SK-N-SH (cell line): ENCODE measurements around the gene HSD17B1. TPM values are rescaled to one million over a fixed set of nuclear protein-coding genes. Genes with fewer than 3 reads are reported as not detected.

Experiments
- CTCF ChIA-PET: fragments of 300-600, 350-600 bp; formaldehyde crosslinking; extraction: SDS; loops from one replicate; lab custom pipeline; 2021; lab: Yijun Ruan, JAX
- POLR2A ChIA-PET: fragments of 350-600 bp; sonication (Branson Sonifier 250); formaldehyde crosslinking; extraction: SDS; loops from one replicate; lab custom pipeline; 2020; ENCODE audit warnings: antibody characterized with exemption, inconsistent platforms; lab: Yijun Ruan, JAX
- DNase-seq: peaks from one replicate; pipeline ENCODE4 v3.0.0; 2012
- H2AFZ ChIP-seq: fragments of 200-600 bp; sonication (generic); 2 replicates; pipeline ENCODE4 v1.8.1; 2016; ENCODE audit warnings: antibody characterized with exemption, mild to moderate bottlenecking, low read depth
- H3F3A ChIP-seq: fragments of 200-600 bp; sonication (generic); replicated peaks from 2 replicates; pipeline ENCODE3; 2016; ENCODE audit warnings: antibody characterized with exemption, mild to moderate bottlenecking; ENCODE audit not compliant: insufficient read depth
- H3K27ac ChIP-seq, 2 experiments: fragments of 200-500 bp in 1 of 2; fragments of 200-600 bp in 1 of 2; sonication (Bioruptor generic) in 1 of 2; sonication (generic), shearing (Covaris generic) in 1 of 2; 2 replicates each; pipeline versions ENCODE4 v1.5.1 to v1.6.1; 2014 to 2016; ENCODE audit warnings: low read depth in 2 of 2, inconsistent platforms in 1 of 2, low read length in 1 of 2, mild to moderate bottlenecking in 1 of 2, mixed read lengths in 1 of 2
- H3K27me3 ChIP-seq: fragments of 200-600 bp; sonication (generic), shearing (Covaris generic); 2 replicates; pipeline ENCODE4 v1.6.1; 2016; ENCODE audit warnings: mixed run types; ENCODE audit not compliant: insufficient read depth
- H3K36me3 ChIP-seq, 2 experiments: fragments of 200-500 bp in 1 of 2; fragments of 200-600 bp in 1 of 2; sonication (Bioruptor generic) in 1 of 2; sonication (generic) in 1 of 2; replicated peaks in 1 of 2; 2 replicates each; pipeline versions ENCODE3 to v1.5.1; 2014 to 2016; ENCODE audit warnings: low read length in 1 of 2, mild to moderate bottlenecking in 1 of 2; ENCODE audit not compliant: insufficient read depth in 2 of 2, control insufficient read depth in 1 of 2
- H3K4me1 ChIP-seq, 2 experiments: fragments of 200-500 bp in 1 of 2; fragments of 200-600 bp in 1 of 2; sonication (Bioruptor generic) in 1 of 2; sonication (generic), shearing (Covaris generic) in 1 of 2; 2 replicates each; pipeline versions ENCODE4 v1.5.1 to v1.6.1; 2014 to 2016; ENCODE audit warnings: low read depth in 1 of 2, low read length in 1 of 2, mixed run types in 1 of 2; ENCODE audit not compliant: insufficient read depth in 2 of 2, control insufficient read depth in 1 of 2
- H3K4me2 ChIP-seq: fragments of 200-600 bp; sonication (generic), shearing (Covaris generic); 2 replicates; pipeline ENCODE4 v1.6.1; 2017; ENCODE audit warnings: mixed run types
- H3K4me3 ChIP-seq, 2 experiments: fragments of 200-500 bp in 1 of 2; fragments of 200-600 bp in 1 of 2; sonication (Bioruptor generic) in 1 of 2; sonication (generic), shearing (Covaris generic) in 1 of 2; 2 replicates each; pipeline versions ENCODE4 v1.5.1 to v1.8.1; 2014 to 2016; ENCODE audit warnings: low read depth in 2 of 2, inconsistent platforms in 1 of 2, low read length in 1 of 2, mild to moderate bottlenecking in 1 of 2, mixed read lengths in 1 of 2, moderate library complexity in 1 of 2
- H3K79me2 ChIP-seq: fragments of 200-600 bp; sonication (generic); 2 replicates; pipeline ENCODE4 v1.8.1; 2017; ENCODE audit warnings: mild to moderate bottlenecking; ENCODE audit not compliant: insufficient read depth
- H3K9ac ChIP-seq: fragments of 200-600 bp; sonication (generic); 2 replicates; pipeline ENCODE4 v1.6.1; 2017; ENCODE audit warnings: mixed run types
- H3K9me2 ChIP-seq: fragments of 200-600 bp; sonication (generic); 2 replicates; pipeline ENCODE4 v1.6.1; 2017; ENCODE audit warnings: mixed run types
- H3K9me3 ChIP-seq: fragments of 200-600 bp; sonication (generic); 2 replicates; pipeline ENCODE4 v1.6.1; 2017; ENCODE audit warnings: mixed run types, mild to moderate bottlenecking, moderate library complexity
- H4K20me1 ChIP-seq: fragments of 200-600 bp; sonication (generic); 2 replicates; pipeline ENCODE4 v1.6.1; 2017; ENCODE audit warnings: mild to moderate bottlenecking, mixed run types; ENCODE audit not compliant: insufficient read depth
- CHD2 ChIP-seq: fragments of 150-350 bp; IDR thresholded peaks from 2 replicates; pipeline ENCODE4 v1.6.1; 2018; ENCODE audit warnings: low read length; ENCODE audit not compliant: partially characterized antibody
- CTCF ChIP-seq: fragments of 200-600 bp; sonication (generic); IDR thresholded peaks from 2 replicates; pipeline ENCODE4 v1.6.1; 2017; ENCODE audit warnings: antibody characterized with exemption, mild to moderate bottlenecking, moderate library complexity
- ELF1 ChIP-seq: IDR thresholded peaks from 2 replicates; pipeline ENCODE4 v1.4.0; 2012
- EP300 ChIP-seq, 2 experiments: IDR thresholded peaks; 2 replicates each; pipeline versions ENCODE4 v1.4.0 to v1.6.1; 2012; ENCODE audit warnings: borderline replicate concordance in 1 of 2, low read depth in 1 of 2, low read length in 1 of 2
- EZH2phosphoT487 ChIP-seq: fragments of 200-600 bp; sonication (generic); IDR thresholded peaks from 2 replicates; pipeline ENCODE4 v1.6.1; 2017; ENCODE audit warnings: low read depth, mixed run types, mild to moderate bottlenecking, antibody characterized with exemption, moderate library complexity, borderline replicate concordance
- FOXM1 ChIP-seq: IDR thresholded peaks from 2 replicates; pipeline ENCODE4 v1.4.0; 2012; ENCODE audit warnings: low read depth, mild to moderate bottlenecking
- IRF3 ChIP-seq: fragments of 150-350 bp; IDR thresholded peaks from 2 replicates; pipeline ENCODE4 v1.6.1; 2016; ENCODE audit warnings: mild to moderate bottlenecking, low read depth, low read length
- MAX ChIP-seq: IDR thresholded peaks from 2 replicates; pipeline ENCODE4 v1.4.0; 2012; ENCODE audit warnings: low read depth
- MXI1 ChIP-seq: IDR thresholded peaks from 2 replicates; pipeline ENCODE4 v1.6.1; 2012; ENCODE audit warnings: mild to moderate bottlenecking, low read depth, low read length, improper control_type of control experiment
- POLR2AphosphoS5 ChIP-seq: IDR thresholded peaks from 2 replicates; pipeline ENCODE4 v1.6.1; 2012; ENCODE audit warnings: low read depth, low read length
- REST ChIP-seq: IDR thresholded peaks from 2 replicates; pipeline ENCODE4 v1.6.1; 2012; ENCODE audit warnings: mild to moderate bottlenecking, low read depth, low read length, moderate library complexity
- RXRA ChIP-seq: IDR thresholded peaks from 2 replicates; pipeline ENCODE4 v1.4.0; 2012; ENCODE audit warnings: low read depth, mild to moderate bottlenecking, borderline replicate concordance
- TCF12 ChIP-seq: IDR thresholded peaks from 2 replicates; pipeline ENCODE4 v1.4.0; 2012
- TEAD4 ChIP-seq: IDR thresholded peaks from 2 replicates; pipeline ENCODE4 v1.4.0; 2012; ENCODE audit warnings: mild to moderate bottlenecking, borderline replicate concordance; ENCODE audit not compliant: insufficient read depth
- USF1 ChIP-seq: IDR thresholded peaks from 2 replicates; pipeline ENCODE4 v1.4.0; 2012; ENCODE audit warnings: low read depth, borderline replicate concordance
- YY1 ChIP-seq: IDR thresholded peaks from 2 replicates; pipeline ENCODE4 v1.4.0; 2012; ENCODE audit warnings: low read depth, mild to moderate bottlenecking
- ZBTB33 ChIP-seq: IDR thresholded peaks from 2 replicates; pipeline ENCODE4 v1.4.0; 2012; ENCODE audit warnings: low read depth, borderline replicate concordance
- whole genome bisulfite sequencing: methylation state at CpG from one replicate; pipeline ENCODE4 v1.1.6; 2017; ENCODE audit warnings: low lambda C conversion rate; 5-methylcytosine and 5-hydroxymethylcytosine counted together
- polyA plus RNA-seq, 3 experiments: library from polyadenylated mRNA; depleted of rRNA; stranded (reverse); fragments of >200 nt; gene quantifications; 2 replicates each; pipeline ENCODE4 v1.2.3, GENCODE V29; 2012
- TF ChIP-seq, protein P1 (sequence below): IDR thresholded peaks from 2 replicates; pipeline ENCODE4; 2012

The HSD17B1 gene
- polyA plus RNA-seq, 1 of the 3 experiments (the other 2 are of a cell fraction) = 1.3 TPM

- H3K9ac ChIP-seq = no peak overlapping the region
- POLR2A ChIA-PET = no interaction called here
- peaks cover 6% of the 10 kb centered on the region; the same call in 1 of the 2 replicates for H3K79me2 ChIP-seq
- H3K9me3 ChIP-seq = no peaks in the 10 kb centered on the region
- no peak overlapping the region for H3K27ac ChIP-seq
- no peaks in the 10 kb centered on the region for H3K4me1 ChIP-seq
- peaks cover 0 to 20% of the 10 kb centered on the region in 2 experiments for H3K36me3 ChIP-seq
- H3K4me3 ChIP-seq = no peak overlapping the region
- TF ChIP-seq MXI1 (no peak), ELF1 (no peak), EZH2phosphoT487 (no peak), RXRA (no peak), CHD2 (no peak), CTCF (no peak), YY1 (no peak), USF1 (no peak), REST (no peak), ZBTB33 (no peak), POLR2AphosphoS5 (no peak), IRF3 (no peak), FOXM1 (no peak), TCF12 (no peak), MAX (no peak), EP300 (IDR thresholded peaks at IDR 0.05; ENCODE audit: borderline replicate concordance in 1 of 2, low read depth in 1 of 2, low read length in 1 of 2) (no peak), TEAD4 (no peak)
- TF ChIP-seq, protein P1, sequence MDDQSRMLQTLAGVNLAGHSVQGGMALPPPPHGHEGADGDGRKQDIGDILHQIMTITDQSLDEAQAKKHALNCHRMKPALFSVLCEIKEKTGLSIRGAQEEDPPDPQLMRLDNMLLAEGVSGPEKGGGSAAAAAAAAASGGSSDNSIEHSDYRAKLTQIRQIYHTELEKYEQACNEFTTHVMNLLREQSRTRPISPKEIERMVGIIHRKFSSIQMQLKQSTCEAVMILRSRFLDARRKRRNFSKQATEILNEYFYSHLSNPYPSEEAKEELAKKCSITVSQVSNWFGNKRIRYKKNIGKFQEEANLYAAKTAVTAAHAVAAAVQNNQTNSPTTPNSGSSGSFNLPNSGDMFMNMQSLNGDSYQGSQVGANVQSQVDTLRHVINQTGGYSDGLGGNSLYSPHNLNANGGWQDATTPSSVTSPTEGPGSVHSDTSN = no peak
- TF ChIP-seq, all 33 proteins: peak for 0
- Histone ChIP-seq H3K27me3 (no peaks in the 10 kb centered on the region), H3F3A (peaks cover 7% of the 10 kb centered on the region), H3K4me2 (no peak overlapping the region), H3K9me2 (no peaks in the 10 kb centered on the region), H4K20me1 (no peaks in the 10 kb centered on the region), H2AFZ (no peak overlapping the region)
- CTCF ChIA-PET = interaction anchor here (1.4 kb wide), 1 partner anchor 33 kb away, joined by 4 read pairs; the partner anchor contains the start of gene PSMC3IP
- 79% methylated on average over 8 of the region's 8 CpGs for WGBS
- DNase-seq = no peak
These were observed 7.8 kb upstream of the HSD17B1 start for GRCh38 chr17:42544874-42545283.
